Measurements from ENCODE around the gene PTPRE.

PTPRE gene

GRCh38 chr10:128018691-128019090, 111.8 kb downstream of the PTPRE start:
- DNase-seq (ENCODE audit: low read depth in 3 of 3, low spot score in 1 of 3), result no peak

- no peak for DNase-seq (ENCODE audit: low read depth in 3 of 3, low spot score in 1 of 3)
Observed at GRCh38 chr10:128022261-128023196, 115.6 kb downstream of the PTPRE start.

GRCh38 chr10:128024426-128024825, 117.5 kb downstream of the PTPRE start:
- DNase-seq (ENCODE audit: low read depth in 3 of 3, low spot score in 1 of 3), result no peak

- DNase-seq (ENCODE audit: low read depth in 3 of 3, low spot score in 1 of 3), result no peak
Observed at GRCh38 chr10:128025437-128025836, 118.5 kb downstream of the PTPRE start.

GRCh38 chr10:128025951-128026350, 119.0 kb downstream of the PTPRE start:
- DNase-seq (ENCODE audit: low read depth in 3 of 3, low spot score in 1 of 3), result no peak

- DNase-seq (ENCODE audit: low read depth in 3 of 3, low spot score in 1 of 3), result no peak
Observed at GRCh38 chr10:128026615-128027300, 119.9 kb downstream of the PTPRE start.

GRCh38 chr10:128027306-128027705, 120.4 kb downstream of the PTPRE start:
- no peak for DNase-seq (ENCODE audit: low read depth in 3 of 3, low spot score in 1 of 3)

GRCh38 chr10:128027822-128028507, 121.1 kb downstream of the PTPRE start:
- DNase-seq (ENCODE audit: low read depth in 3 of 3, low spot score in 1 of 3), result no peak

GRCh38 chr10:128028508-128029289, 121.8 kb downstream of the PTPRE start:
- no peak for DNase-seq (ENCODE audit: low read depth in 3 of 3, low spot score in 1 of 3)

- no peak for DNase-seq (ENCODE audit: low read depth in 3 of 3, low spot score in 1 of 3)
Observed at GRCh38 chr10:128029290-128029651, 122.4 kb downstream of the PTPRE start.

- no peak for DNase-seq (ENCODE audit: low read depth in 3 of 3, low spot score in 1 of 3)
Observed at GRCh38 chr10:128029731-128030369, 122.9 kb downstream of the PTPRE start.

- DNase-seq (ENCODE audit: low read depth in 3 of 3, low spot score in 1 of 3), result no peak
Observed at GRCh38 chr10:128030498-128031072, 123.7 kb downstream of the PTPRE start.

GRCh38 chr10:128031216-128031615, 124.3 kb downstream of the PTPRE start:
- no peak for DNase-seq (ENCODE audit: low read depth in 3 of 3, low spot score in 1 of 3)

GRCh38 chr10:128032466-128032865, 125.6 kb downstream of the PTPRE start:
- no peak for DNase-seq (ENCODE audit: low read depth in 3 of 3, low spot score in 1 of 3)

GRCh38 chr10:128035557-128035973, 128.7 kb downstream of the PTPRE start:
- DNase-seq (ENCODE audit: low read depth in 3 of 3, low spot score in 1 of 3), result peak in 1 of 3 donors; percentile 57

GRCh38 chr10:128036011-128036615, 129.2 kb downstream of the PTPRE start:
- no peak for DNase-seq (ENCODE audit: low read depth in 3 of 3, low spot score in 1 of 3)

GRCh38 chr10:128036746-128037543, 130.0 kb downstream of the PTPRE start:
- no peak for DNase-seq (ENCODE audit: low read depth in 3 of 3, low spot score in 1 of 3)

- DNase-seq (ENCODE audit: low read depth in 3 of 3, low spot score in 1 of 3), result no peak
Observed at GRCh38 chr10:128040096-128040495, 133.2 kb downstream of the PTPRE start.

GRCh38 chr10:128040681-128041080, 133.8 kb downstream of the PTPRE start:
- DNase-seq (ENCODE audit: low read depth in 3 of 3, low spot score in 1 of 3), result no peak
